Omental fat pad (tissue), 4 donors: ENCODE measurements around the gene DENND4C. TPM values are rescaled to one million over a fixed set of nuclear protein-coding genes. Genes with fewer than 3 reads are reported as not detected.

Experiments used
- ATAC-seq: fragments of 150-250 bp; one replicate; pipeline ENCODE4 v1.9.1; 2016; ENCODE audit warnings: mild to moderate bottlenecking, moderate library complexity; ENCODE audit not compliant: low FRiP score
- DNase-seq: peaks from one replicate; pipeline ENCODE4 v3.0.0-alpha.2; 2019; ENCODE audit warnings: low spot score
- total RNA-seq, 4 donors: library from RNA; depleted of rRNA; stranded (reverse); fragments of >200 nt; gene quantifications; one replicate each; pipeline ENCODE4 v1.1.0, GENCODE V29; 2016
- TF ChIP-seq, protein P1 (sequence below), 3 donors: fragments of 450-650 bp; IDR thresholded peaks; one replicate each; pipeline ENCODE4 v1.5.1; 2016 to 2017; ENCODE audit warnings: antibody characterized with exemption in 3 of 3, mild to moderate bottlenecking in 3 of 3, moderate library complexity in 2 of 3

DENND4C gene
- total RNA-seq, 4 donors from 2014 or later: 80.0 to 133 (median 113) TPM

DNA sequence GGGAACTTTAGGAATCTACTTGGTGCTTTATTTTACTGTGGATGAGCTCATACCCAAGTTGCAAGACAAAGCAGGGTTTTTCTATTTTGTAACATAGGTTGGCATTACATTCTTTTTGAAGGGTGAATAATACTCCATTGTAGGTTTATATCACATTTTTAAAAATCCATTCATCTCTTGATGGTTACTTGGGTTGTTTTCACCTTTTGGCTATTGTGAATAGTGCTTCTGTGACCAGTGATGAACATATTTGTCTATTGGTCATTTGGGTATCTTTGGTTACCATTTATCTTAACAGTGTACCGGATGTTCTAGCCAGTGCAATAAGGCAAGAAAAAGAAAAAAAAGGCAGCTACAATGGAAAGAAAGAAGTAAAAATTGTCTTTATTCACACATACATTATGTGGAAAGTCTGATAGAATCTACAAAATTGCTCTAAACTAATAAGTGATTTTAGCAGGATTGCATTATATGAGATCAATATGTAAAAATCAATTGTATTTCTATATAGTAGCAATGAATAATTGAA, 40.0 kb downstream of the DENND4C start:
- TF ChIP-seq, protein P1, sequence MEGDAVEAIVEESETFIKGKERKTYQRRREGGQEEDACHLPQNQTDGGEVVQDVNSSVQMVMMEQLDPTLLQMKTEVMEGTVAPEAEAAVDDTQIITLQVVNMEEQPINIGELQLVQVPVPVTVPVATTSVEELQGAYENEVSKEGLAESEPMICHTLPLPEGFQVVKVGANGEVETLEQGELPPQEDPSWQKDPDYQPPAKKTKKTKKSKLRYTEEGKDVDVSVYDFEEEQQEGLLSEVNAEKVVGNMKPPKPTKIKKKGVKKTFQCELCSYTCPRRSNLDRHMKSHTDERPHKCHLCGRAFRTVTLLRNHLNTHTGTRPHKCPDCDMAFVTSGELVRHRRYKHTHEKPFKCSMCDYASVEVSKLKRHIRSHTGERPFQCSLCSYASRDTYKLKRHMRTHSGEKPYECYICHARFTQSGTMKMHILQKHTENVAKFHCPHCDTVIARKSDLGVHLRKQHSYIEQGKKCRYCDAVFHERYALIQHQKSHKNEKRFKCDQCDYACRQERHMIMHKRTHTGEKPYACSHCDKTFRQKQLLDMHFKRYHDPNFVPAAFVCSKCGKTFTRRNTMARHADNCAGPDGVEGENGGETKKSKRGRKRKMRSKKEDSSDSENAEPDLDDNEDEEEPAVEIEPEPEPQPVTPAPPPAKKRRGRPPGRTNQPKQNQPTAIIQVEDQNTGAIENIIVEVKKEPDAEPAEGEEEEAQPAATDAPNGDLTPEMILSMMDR (IDR thresholded peaks at IDR 0.05): no peak

DNA sequence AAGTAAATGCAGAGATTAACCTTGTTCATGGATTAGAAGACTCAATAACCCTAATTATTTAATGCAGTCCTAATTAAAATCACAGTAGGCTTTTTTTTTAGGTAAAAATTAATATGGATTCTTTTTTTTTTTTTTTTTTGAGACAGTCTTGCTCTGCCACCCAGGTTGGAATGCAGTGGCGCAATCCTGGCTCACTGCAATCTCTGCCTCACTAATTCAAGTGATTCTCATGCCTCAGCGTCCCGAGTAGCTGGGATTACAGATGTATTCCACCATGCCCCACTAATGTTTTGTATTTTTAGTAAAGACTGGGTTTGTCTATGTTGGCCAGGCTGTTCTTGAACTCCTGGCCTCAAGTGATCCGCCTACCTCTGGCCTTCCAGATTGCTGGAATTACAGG, 40.6 kb downstream of the DENND4C start:
- DNase-seq: no peak
- TF ChIP-seq, protein P1 (IDR thresholded peaks at IDR 0.05): no peak
- ATAC-seq: no peak

More for the DNA sequence above, 40.0 kb downstream of the DENND4C start:
- DNase-seq: no peak
- no peak for ATAC-seq

DNA sequence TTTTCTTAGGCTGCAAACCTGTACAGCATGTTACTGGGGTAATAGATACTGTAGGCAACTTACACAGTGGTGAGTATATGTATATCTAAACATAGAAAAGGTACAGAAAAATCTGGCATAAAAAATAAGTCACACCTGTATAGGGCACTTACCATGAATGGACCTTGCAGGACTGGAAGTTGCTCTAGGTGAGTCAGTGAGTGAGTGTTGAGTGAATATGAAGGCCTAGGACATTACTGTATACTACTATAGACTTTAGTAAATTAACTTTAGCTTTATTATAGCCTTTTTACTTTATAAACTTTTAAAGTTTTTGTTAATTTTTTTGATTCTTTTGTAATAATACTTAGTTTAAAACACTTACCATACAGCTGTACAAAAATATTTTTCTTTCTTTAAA, 51.3 kb downstream of the DENND4C start:
- TF ChIP-seq, protein P1 (IDR thresholded peaks at IDR 0.05): no peak
- DNase-seq (no peak), ATAC-seq (no peak)

DNA sequence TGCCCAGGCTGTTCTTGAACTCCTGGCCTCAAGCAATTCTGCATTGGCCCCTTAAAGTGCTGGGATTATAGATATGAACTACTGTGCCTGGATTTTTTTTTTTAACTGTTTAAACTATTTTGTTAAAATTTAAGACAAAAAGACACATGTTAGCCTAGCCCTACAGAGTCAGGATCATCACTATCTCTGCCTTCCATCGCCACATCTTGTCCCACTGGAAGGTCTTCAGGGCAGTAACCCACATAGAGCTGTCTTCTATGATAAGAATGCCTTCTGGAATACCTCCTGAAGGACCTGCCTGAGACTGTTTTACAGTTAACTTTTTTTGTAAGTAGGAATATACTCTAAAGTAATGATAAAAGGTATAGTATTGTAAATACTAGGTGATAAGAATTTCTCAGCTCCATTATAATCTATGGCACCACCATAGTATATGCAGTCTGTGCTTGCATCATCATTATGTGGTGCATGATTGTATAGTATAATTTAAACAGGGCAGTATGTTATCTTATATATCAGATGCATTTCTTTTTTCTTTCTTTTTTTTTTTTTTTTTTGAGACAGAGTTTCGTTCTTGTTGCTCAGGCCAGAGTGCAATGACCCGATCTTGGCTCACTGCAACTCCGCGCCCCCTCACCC, 52.7 kb downstream of the DENND4C start:
- TF ChIP-seq, protein P1 (IDR thresholded peaks at IDR 0.05): no peak
- ATAC-seq (no peak), DNase-seq (no peak)

DNA sequence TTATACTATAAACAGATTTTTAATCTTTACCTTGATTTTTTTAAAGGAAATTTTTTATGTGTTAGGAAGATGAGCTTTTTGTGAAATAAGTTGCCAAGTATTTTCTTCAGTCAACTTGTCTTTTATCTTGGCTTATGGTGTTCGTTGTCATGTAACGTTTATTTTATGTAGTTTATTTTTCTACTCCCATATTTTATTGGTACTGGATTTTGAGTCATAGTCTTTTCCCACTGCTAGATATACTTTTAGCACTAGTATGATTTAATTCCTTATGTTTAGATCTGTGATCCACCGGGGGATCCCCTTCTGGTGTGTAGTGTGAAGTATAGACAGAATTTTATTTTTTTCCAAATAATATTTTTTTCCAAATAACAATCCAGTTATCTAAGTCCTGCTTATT, 54.2 kb downstream of the DENND4C start:
- DNase-seq (no peak), ATAC-seq (no peak)
- TF ChIP-seq, protein P1 (IDR thresholded peaks at IDR 0.05): no peak

DNA sequence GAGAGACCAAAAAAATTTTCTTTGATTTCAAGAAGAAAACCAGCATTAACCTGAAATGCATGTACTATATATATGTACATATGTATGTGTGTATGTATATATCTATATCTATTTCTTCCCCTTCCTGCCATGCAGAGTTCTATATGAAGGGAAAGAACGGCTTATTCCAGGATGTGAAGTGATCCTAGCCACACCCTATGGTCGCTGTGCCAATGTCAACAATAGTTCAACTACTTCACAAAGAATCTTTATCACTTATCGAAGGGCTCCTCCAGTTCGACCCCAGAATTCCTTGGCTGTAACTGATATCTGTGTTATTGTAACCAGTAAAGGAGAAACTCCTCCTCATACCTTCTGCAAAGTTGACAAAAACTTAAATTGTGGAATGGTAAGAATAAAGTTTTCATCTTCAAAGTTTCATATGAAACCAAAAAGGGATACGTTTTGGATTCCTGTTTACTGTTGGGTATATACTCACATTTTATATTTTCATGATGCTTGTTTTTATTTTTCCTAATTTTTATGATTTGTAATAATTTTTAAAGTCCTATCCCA, 56.2 kb downstream of the DENND4C start:
- no peak for ATAC-seq
- DNase-seq: no peak
- TF ChIP-seq, protein P1 (IDR thresholded peaks at IDR 0.05): no peak

DNA sequence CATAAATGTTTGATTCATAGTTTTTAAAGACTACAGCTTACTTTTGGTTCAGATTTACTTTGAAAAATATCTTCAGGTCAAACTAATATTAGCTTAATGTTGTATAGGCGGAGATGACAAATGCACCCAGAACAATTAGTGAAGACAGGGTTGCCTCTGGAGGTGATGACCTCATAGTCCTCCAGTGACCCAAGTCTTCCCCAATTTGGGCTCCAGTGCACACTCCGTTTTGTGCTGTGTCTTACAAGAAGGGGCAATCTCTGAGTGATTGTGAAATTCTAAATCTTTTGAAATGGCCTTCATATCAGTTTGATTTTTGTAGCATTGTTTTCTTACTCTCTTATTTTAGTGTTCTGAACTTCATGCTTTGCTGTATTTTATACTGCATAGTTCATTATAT, 57.6 kb downstream of the DENND4C start:
- DNase-seq (no peak), ATAC-seq (no peak)
- TF ChIP-seq, protein P1 (IDR thresholded peaks at IDR 0.05): no peak
